Hippocampal formation (tissue), 2 donors: Measurements from ENCODE around the gene GFM1.

ENCODE experiments used
- DNase-seq, 2 donors: peaks; one replicate each; lab custom pipeline; 2025; lab: John Stamatoyannopoulos, UW

Gene GFM1

DNA sequence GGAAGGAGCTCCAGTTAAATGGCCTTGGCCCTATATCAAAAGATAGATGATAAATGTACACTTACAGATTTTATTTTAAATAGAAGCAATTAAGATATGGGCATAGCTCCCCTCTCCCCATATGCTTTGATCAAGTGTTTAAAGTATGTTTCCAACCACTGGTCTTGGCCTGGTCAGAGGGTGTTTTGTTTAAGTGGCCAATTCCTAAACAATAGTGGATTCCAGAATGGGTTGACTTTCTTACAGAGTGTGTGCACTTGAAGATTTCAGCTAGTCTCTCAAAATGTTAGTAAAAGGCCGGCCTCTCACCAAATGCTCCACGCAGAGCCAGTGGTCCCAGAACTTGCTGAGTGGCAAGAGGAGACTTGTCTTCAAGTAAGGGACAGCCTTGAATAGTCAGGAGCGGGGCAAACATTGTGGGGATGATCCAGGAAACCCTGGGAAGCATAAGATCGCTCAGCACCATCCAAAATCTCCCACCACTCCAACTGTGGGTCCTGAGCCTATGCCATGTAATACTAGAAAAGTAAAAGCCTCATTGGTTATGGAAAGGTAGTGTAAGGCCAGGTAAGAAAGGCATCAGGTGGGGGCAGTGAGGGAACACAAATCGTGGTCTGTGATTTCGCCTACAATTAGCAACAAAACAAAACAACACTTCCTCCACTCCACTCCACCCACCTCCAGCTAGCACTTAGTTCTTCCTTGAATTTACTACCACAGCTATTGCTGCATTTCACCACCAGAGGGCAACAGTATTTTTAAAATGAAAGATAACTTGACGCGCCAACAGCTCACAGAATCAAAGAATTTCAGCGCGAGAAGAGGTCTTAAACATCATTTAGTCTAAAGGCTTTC, 83.1 kb downstream of the GFM1 start:
- DNase-seq = peak; percentile 36 to 70

DNA sequence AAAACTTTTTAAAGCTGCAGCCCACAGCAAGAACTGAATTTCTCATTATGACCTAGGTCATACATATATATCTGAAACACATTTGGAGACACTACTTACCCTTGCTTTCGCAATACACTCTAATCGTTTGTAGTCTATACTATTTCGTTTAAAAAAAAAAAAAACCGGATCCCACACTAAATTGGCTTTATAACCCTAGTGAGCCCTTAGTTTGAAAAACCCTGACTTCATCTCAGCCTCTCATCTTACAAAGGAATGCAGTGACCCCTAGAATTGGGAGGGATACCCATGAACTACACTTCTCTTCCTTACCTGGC, 83.7 kb downstream of the GFM1 start:
- DNase-seq = no peak

- DNase-seq = no peak
Observed at GRCh38 chr3:158728851-158729250, 84.5 kb downstream of the GFM1 start.

- no peak for DNase-seq
Observed at GRCh38 chr3:158731486-158731885, 87.2 kb downstream of the GFM1 start.

- DNase-seq = no peak
Observed at GRCh38 chr3:158731938-158732855, 87.9 kb downstream of the GFM1 start, which contains the start of gene RARRES1. TSS of gene RARRES1 (minus strand) at chr3:158732457. CDS start at chr3:158732415, 42 bp downstream.

GRCh38 chr3:158732856-158733200, 88.5 kb downstream of the GFM1 start:
- no peak for DNase-seq

GRCh38 chr3:158733656-158734055, 89.3 kb downstream of the GFM1 start:
- DNase-seq = no peak

DNA sequence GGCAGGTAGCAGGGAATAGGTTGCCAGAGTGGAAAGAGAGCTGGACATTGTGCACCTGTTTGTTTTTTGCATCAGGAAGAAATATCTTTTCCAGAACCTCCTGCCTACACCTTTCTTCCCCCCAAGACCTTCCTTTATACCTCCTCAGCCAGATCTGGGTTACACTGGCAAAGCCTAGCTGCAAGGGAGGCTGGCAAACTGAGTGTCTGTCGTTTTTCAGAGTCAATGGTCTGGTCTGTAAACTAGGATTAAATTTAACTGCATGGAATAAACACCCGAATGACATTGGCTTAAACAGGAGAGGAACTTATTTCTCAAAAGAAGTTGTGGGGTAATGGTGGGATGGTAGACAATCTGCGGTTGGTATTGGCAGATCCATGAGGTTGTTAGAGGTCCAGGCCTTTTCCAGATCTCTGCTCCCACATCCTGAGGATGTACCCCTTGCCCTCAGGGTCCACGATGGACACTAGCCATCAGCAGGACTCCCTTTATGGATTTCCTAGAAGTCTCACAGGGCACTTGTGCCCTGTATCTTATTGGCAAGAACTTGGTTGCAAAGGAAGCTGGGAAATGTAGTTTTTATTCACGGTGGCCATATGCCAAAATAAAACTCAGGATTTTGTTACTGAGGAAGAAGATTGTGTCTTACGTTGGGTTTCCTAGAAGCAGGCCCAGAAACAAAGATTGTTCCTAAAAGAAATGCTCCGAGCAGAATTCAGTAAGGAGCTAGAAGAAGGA, 91.1 kb downstream of the GFM1 start:
- no peak for DNase-seq

DNA sequence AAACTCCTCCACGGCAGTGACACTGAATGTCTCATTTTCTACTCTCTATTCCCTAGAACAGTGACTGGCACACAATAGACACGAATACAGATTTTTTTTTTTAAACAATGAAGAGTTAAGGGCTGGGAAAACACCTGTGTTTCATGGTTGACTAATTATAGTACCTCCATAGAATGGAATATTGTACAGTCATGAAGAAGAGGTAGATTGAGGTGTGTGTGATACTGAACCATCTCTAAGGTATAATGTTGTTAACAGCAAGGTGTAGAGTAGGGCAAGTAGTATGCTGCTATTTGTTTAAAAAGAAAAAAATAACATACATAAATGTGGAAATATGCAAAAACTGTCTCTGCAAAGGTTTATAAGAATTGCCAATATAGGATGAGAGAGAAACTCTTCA, 93.1 kb downstream of the GFM1 start:
- no peak for DNase-seq

DNA sequence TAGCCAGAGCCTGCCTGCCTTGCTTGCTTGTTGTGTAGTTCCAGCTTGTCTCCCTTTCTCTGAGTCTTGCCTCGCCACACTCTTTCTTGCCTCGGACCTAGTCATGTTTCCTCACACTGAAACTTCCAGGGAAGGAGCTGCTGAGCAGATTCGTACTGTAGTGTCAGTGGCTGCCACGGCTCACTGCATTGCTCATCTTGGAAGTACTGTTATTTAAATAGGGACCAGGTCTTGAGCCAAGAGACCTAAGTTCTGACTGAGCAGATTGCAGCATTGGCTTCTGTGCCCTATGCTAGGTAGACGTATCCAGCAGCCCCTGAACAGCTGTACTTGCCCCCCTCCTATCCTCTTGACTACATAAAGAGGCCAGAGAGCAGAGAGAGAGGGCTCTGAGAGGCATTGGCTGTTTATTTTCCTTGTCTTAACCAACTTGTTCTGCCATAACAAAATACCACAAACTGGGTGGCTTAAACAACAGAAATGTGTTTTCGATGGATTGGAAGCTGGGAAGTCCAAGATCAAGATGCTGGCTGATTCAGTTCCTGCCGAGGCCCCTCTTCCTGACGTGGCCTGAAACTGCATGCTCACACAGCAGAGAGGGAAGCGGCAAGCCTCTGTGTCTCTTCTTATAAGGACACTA, 93.8 kb downstream of the GFM1 start:
- no peak for DNase-seq

DNA sequence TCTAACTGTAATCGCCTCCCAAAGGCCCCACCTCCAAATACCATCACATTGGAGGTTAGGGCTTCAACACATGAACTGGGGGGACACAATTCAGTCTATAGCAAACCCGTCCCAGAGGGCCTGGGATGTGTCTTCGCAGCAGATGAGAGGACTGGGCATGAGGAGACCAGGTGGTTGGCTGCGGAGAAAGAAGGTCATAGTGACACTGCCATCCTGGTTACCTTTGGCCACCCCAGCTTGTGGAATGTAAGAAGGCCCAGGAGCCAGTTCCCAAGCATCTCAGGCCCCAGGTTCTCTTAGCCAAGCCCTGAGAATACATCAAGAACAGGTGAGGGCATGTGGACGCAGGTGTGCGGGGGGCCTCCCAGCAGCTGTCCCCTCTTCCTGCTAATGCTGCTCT, 94.3 kb downstream of the GFM1 start:
- no peak for DNase-seq

GRCh38 chr3:158739078-158739477, 94.8 kb downstream of the GFM1 start:
- no peak for DNase-seq

- no peak for DNase-seq
Observed at GRCh38 chr3:158739661-158740060, 95.3 kb downstream of the GFM1 start.
